Activated T-cell treated with anti-CD3 and anti-CD28 coated beads for 24 hours (primary cell): ENCODE measurements around the gene OASL.
"Not testable (repeated sequence)": the region's sequence is repeated elsewhere in the genome, so short reads cannot be mapped to it uniquely, and the experiment has no call there.

Source experiments
- DNase-seq: peaks from one replicate; pipeline ENCODE4 v3.0.0-alpha.2; 2020; ENCODE audit warnings: low read depth

OASL gene

GRCh38 chr12:121059031-121059898 is 20.2 kb upstream of the OASL start:
- DNase-seq: no peak

- DNase-seq: no peak
These were observed 18.7 kb upstream of the OASL start for GRCh38 chr12:121057794-121058193.

GRCh38 chr12:121053706-121054105 is 14.7 kb upstream of the OASL start:
- DNase-seq: no peak

GRCh38 chr12:121050725-121051124 is 11.7 kb upstream of the OASL start:
- no peak for DNase-seq

- no peak for DNase-seq
These were observed 9.4 kb upstream of the OASL start for GRCh38 chr12:121048442-121048841.

GRCh38 chr12:121047400-121047799 is 8.4 kb upstream of the OASL start:
- DNase-seq: not testable (repeated sequence)

- no peak for DNase-seq
These were observed 4.0 kb upstream of the OASL start for GRCh38 chr12:121043067-121043466.

GRCh38 chr12:121036810-121037326 is 2.2 kb downstream of the OASL start:
- DNase-seq: peak; percentile 44

GRCh38 chr12:121034616-121035305 is 4.3 kb downstream of the OASL start:
- DNase-seq: no peak

GRCh38 chr12:121033625-121034349 is 5.3 kb downstream of the OASL start:
- DNase-seq: peak; percentile 45

- no peak for DNase-seq
These were observed 8.4 kb downstream of the OASL start for GRCh38 chr12:121030576-121031212.

GRCh38 chr12:121026274-121027045 is 12.6 kb downstream of the OASL start:
- DNase-seq: no peak

GRCh38 chr12:121025442-121026226 is 13.4 kb downstream of the OASL start:
- DNase-seq: no peak

- DNase-seq: no peak
These were observed 15.2 kb downstream of the OASL start for GRCh38 chr12:121023799-121024198.

- DNase-seq: no peak
These were observed 16.3 kb downstream of the OASL start for GRCh38 chr12:121022713-121023112.

- no peak for DNase-seq
These were observed 17.3 kb downstream of the OASL start for GRCh38 chr12:121021754-121022153.

- no peak for DNase-seq
These were observed 20.0 kb downstream of the OASL start for GRCh38 chr12:121018860-121019617.

- no peak for DNase-seq
These were observed 21.0 kb downstream of the OASL start for GRCh38 chr12:121017966-121018491.
